ENCODE results near the gene DDX19B. TPM values are rescaled to one million over a fixed set of nuclear protein-coding genes. Genes with fewer than 3 reads are reported as not detected.

The DDX19B gene
- total and polyA plus RNA-seq, 2 donors (not counting 1 experiment from before 2014, with no cell fraction given): 33.0 to 35.8 TPM

DNA sequence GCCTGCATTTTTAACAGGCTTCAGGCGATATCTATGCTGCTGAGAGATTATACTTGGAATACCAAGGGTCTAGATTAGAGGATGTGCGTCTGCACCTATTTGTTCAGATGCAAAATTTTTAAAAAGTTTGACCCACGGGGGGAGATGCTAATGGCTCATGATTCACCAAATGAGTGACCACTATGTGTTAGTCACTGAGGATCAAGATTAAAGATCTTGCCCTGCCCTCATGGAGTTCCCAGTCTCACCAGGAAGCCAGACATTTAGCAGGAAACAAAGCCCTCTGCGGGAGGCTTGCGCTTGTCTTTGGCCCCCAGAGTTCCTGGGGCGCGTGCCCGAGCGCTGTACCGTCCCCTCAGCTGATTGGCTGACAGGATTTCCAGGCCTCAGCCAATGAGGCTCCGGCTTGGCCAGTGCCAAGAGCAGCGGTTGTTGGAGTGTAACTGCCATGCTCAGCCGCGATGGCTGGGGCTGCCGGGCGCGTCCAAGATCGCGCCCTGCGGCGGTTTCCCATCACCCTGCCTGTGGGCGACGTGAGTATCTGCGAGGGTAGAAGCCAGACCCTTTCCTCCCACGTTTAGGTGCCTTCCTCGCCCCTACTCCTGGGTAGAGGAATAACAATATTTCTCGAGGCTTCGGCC is 4.5 kb upstream of the DDX19B start:
- Mint-ChIP-seq H3K4me1 (peaks cover 13% of the 10 kb centered on the region), H3K27me3 (no peaks in the 10 kb centered on the region), H3K4me3 (no peak overlapping the region), H3K9me3 (ENCODE audit: insufficient read depth) (no peaks in the 10 kb centered on the region), H3K27ac (no peak overlapping the region)
- H3K4me2 ChIP-seq (replicated peaks; ENCODE audit: low read depth, low read length, poor library complexity, severe bottlenecking): no peak overlapping the region
- no peaks in the 10 kb centered on the region for H3K36me3 ChIP-seq (replicated peaks in 1 of 2; ENCODE audit: control extremely low read depth in 1 of 2, control insufficient read depth in 1 of 2, extremely low read depth in 1 of 2, insufficient read depth in 2 of 2, low read length in 1 of 2)
- intact Hi-C loops (cut with micrococcal nuclease): no loop called here
- CTCF ChIA-PET: no interaction called here
- peaks cover 12% of the 10 kb centered on the region for H3K79me2 ChIP-seq (ENCODE audit: control insufficient read depth, insufficient read depth, low read length)
- H3K4me1 ChIP-seq (ENCODE audit: control insufficient read depth in 2 of 2, insufficient read depth in 2 of 2, low read length in 2 of 2): peaks cover 0 to 11% of the 10 kb centered on the region in 2 donors
- no peak overlapping the region for H3K9ac ChIP-seq (ENCODE audit: low read length)
- no peaks in the 10 kb centered on the region for H3K9me3 ChIP-seq (ENCODE audit: control extremely low read depth in 1 of 3, control insufficient read depth in 2 of 3, insufficient read depth in 1 of 3, low read length in 2 of 3)
- no peaks in the 10 kb centered on the region for H4K20me1 ChIP-seq (ENCODE audit: control insufficient read depth, insufficient read depth, low read length, poor library complexity, severe bottlenecking)
- no peak overlapping the region for H3K27ac ChIP-seq (ENCODE audit: low read length in 2 of 2)
- DNase-seq: no peak
- no peak overlapping the region for H3K4me3 ChIP-seq (ENCODE audit: control extremely low read depth in 1 of 5, extremely low read depth in 1 of 5, insufficient read depth in 1 of 5, low read depth in 2 of 5, low read length in 4 of 5)
- POLR2A ChIA-PET: interaction anchor here (0.7 kb wide), 1 partner anchor 52 kb away, joined by 5 read pairs; the partner anchor contains the start of gene DDX19A
- TF ChIP-seq EZH2 (IDR thresholded peaks at IDR 0.05; ENCODE audit: borderline replicate concordance, insufficient read depth, low read depth, low read length, poor library complexity, severe bottlenecking): no peak
- TF ChIP-seq, protein P1, sequence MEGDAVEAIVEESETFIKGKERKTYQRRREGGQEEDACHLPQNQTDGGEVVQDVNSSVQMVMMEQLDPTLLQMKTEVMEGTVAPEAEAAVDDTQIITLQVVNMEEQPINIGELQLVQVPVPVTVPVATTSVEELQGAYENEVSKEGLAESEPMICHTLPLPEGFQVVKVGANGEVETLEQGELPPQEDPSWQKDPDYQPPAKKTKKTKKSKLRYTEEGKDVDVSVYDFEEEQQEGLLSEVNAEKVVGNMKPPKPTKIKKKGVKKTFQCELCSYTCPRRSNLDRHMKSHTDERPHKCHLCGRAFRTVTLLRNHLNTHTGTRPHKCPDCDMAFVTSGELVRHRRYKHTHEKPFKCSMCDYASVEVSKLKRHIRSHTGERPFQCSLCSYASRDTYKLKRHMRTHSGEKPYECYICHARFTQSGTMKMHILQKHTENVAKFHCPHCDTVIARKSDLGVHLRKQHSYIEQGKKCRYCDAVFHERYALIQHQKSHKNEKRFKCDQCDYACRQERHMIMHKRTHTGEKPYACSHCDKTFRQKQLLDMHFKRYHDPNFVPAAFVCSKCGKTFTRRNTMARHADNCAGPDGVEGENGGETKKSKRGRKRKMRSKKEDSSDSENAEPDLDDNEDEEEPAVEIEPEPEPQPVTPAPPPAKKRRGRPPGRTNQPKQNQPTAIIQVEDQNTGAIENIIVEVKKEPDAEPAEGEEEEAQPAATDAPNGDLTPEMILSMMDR (IDR thresholded peaks at IDR 0.05): no peak
- no peak for ATAC-seq (ENCODE audit: low read depth)
- WGBS (ENCODE audit: insufficient coverage): 97% methylated on average over 24 of the region's 28 CpGs
- no peak overlapping the region for H2AFZ ChIP-seq (ENCODE audit: insufficient read depth, low read depth, low read length, poor library complexity, severe bottlenecking)
- H3K27me3 ChIP-seq (replicated peaks in 1 of 4; ENCODE audit: control extremely low read depth in 1 of 4, control insufficient read depth in 3 of 4, insufficient read depth in 4 of 4, low read length in 3 of 4): no peaks in the 10 kb centered on the region

DNA sequence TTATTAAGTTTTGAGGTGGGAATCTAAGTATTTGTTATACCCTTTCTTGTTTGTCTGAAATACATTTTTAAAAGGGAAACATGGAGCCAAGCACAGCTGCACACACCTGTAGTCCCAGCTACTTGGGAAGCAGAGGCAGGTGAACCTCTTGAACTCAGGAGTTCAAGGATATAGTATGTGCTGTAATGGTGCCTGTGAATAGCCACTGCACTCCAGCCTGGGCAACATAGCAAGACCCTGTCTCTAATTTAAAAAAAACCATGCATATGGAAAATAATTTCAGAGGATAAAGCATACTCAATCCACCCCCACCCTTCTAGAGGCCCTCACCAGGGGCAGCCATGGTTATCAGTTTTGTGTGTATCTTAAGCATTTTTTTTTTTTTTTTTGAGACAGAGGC is 3.4 kb upstream of the DDX19B start:
- Mint-ChIP-seq H3K9me3 (ENCODE audit: insufficient read depth) (no peaks in the 10 kb centered on the region), H3K4me3 (no peak overlapping the region), H3K4me1 (peaks cover 20% of the 10 kb centered on the region), H3K27me3 (no peaks in the 10 kb centered on the region), H3K27ac (no peak overlapping the region)
- Histone ChIP-seq H2AFZ (ENCODE audit: insufficient read depth, low read depth, low read length, poor library complexity, severe bottlenecking) (no peak overlapping the region), H3K27me3 (replicated peaks in 1 of 4; ENCODE audit: control extremely low read depth in 1 of 4, control insufficient read depth in 3 of 4, insufficient read depth in 4 of 4, low read length in 3 of 4) (no peaks in the 10 kb centered on the region), H3K27ac (ENCODE audit: low read length in 2 of 2) (no peak overlapping the region), H3K4me3 (ENCODE audit: control extremely low read depth in 1 of 5, extremely low read depth in 1 of 5, insufficient read depth in 1 of 5, low read depth in 2 of 5, low read length in 4 of 5) (no peak overlapping the region), H3K4me2 (replicated peaks; ENCODE audit: low read depth, low read length, poor library complexity, severe bottlenecking) (no peak overlapping the region), H3K4me1 (ENCODE audit: control insufficient read depth in 2 of 2, insufficient read depth in 2 of 2, low read length in 2 of 2) (peaks cover 8 to 16% of the 10 kb centered on the region in 2 donors), H3K9ac (ENCODE audit: low read length) (no peak overlapping the region), H3K9me3 (ENCODE audit: control extremely low read depth in 1 of 3, control insufficient read depth in 2 of 3, insufficient read depth in 1 of 3, low read length in 2 of 3) (no peaks in the 10 kb centered on the region), H3K79me2 (ENCODE audit: control insufficient read depth, insufficient read depth, low read length) (peaks cover 23% of the 10 kb centered on the region), H3K36me3 (replicated peaks in 1 of 2; ENCODE audit: control extremely low read depth in 1 of 2, control insufficient read depth in 1 of 2, extremely low read depth in 1 of 2, insufficient read depth in 2 of 2, low read length in 1 of 2) (no peaks in the 10 kb centered on the region), H4K20me1 (ENCODE audit: control insufficient read depth, insufficient read depth, low read length, poor library complexity, severe bottlenecking) (no peaks in the 10 kb centered on the region)
- ATAC-seq (ENCODE audit: low read depth) (no peak), DNase-seq (no peak)
- CTCF ChIA-PET: no interaction called here
- intact Hi-C loops (cut with micrococcal nuclease): no loop called here
- POLR2A ChIA-PET: interaction anchor here (0.7 kb wide), 1 partner anchor 8 kb away, joined by 3 read pairs; no protein-coding TSS in a partner anchor
- TF ChIP-seq EZH2 (IDR thresholded peaks at IDR 0.05; ENCODE audit: borderline replicate concordance, insufficient read depth, low read depth, low read length, poor library complexity, severe bottlenecking): no peak
- TF ChIP-seq, protein P1 (IDR thresholded peaks at IDR 0.05): no peak
